Lower leg skin (tissue), 3 donors: ENCODE data around the gene SAPCD1.

Experiments
- CTCF ChIP-seq, 3 donors: fragments of 450-650 bp; IDR thresholded peaks; one replicate each; pipeline ENCODE4 v1.5.1; 2016; ENCODE audit warnings: antibody characterized with exemption in 3 of 3, mild to moderate bottlenecking in 3 of 3, moderate library complexity in 2 of 3
- POLR2A ChIP-seq, 2 donors: fragments of 450-650 bp; IDR thresholded peaks; one replicate each; pipeline ENCODE4 v1.6.1; 2016 to 2017; ENCODE audit warnings: antibody characterized with exemption in 2 of 2, mild to moderate bottlenecking in 1 of 2, moderate library complexity in 1 of 2

GRCh38 chr6:31769684-31770371 lies 7.4 kb downstream of the SAPCD1 start:
- TF ChIP-seq POLR2A (IDR thresholded peaks at IDR 0.05) (no peak), CTCF (IDR thresholded peaks at IDR 0.05) (peak in 1 of 3 donors; percentile 32)
